H1 (cell line): Measurements from ENCODE around the gene SPATA31E1. TPM values are rescaled to one million over a fixed set of nuclear protein-coding genes. Genes with fewer than 3 reads are reported as not detected.
"Not testable (repeated sequence)": the region's sequence is repeated elsewhere in the genome, so short reads cannot be mapped to it uniquely, and the experiment has no call there.

ENCODE experiments used
- CTCF ChIA-PET: fragments of 300-600 bp; sonication (Branson Sonifier 250); formaldehyde crosslinking; loops from one replicate; lab custom pipeline; 2021; ENCODE audit not compliant: partially characterized antibody; lab: Charles Lee
- POLR2A ChIA-PET: fragments of 300-600 bp; sonication (Branson Sonifier 250); formaldehyde crosslinking; loops from one replicate; lab custom pipeline; 2021; ENCODE audit warnings: inconsistent platforms; ENCODE audit not compliant: partially characterized antibody; lab: Charles Lee
- DNase-seq, 2 experiments: peaks; one replicate each; pipeline versions ENCODE4 v3.0.0 to v3.0.0-alpha.2; 2010 to 2022; ENCODE audit warnings: low spot score in 2 of 2, low read depth in 1 of 2, mixed read lengths in 1 of 2
- FAIRE-seq: peaks from 2 replicates; lab custom pipeline; 2011; peaks lifted over from hg19 to GRCh38; lab: Jason Lieb, UNC
- H2AFZ ChIP-seq: 2 replicates; pipeline ENCODE4 v1.8.1; 2012; ENCODE audit warnings: low read length, inconsistent platforms
- H2AK5ac ChIP-seq: 2 replicates; pipeline ENCODE4 v1.6.1; 2013; ENCODE audit warnings: low read depth, low read length
- H2BK120ac ChIP-seq: replicated peaks from 2 replicates; pipeline ENCODE3; 2013; ENCODE audit warnings: low read depth, low read length, inconsistent platforms
- H2BK12ac ChIP-seq: 2 replicates; pipeline ENCODE4 v1.6.1; 2013; ENCODE audit warnings: low read depth, low read length
- H2BK15ac ChIP-seq: 2 replicates; pipeline ENCODE4 v1.6.1; 2013; ENCODE audit warnings: low read length
- H2BK20ac ChIP-seq: 2 replicates; pipeline ENCODE4 v1.6.1; 2013; ENCODE audit warnings: low read length
- H2BK5ac ChIP-seq: 2 replicates; pipeline ENCODE4 v1.6.1; 2013; ENCODE audit warnings: low read depth, low read length
- H3K14ac ChIP-seq: 2 replicates; pipeline ENCODE4 v1.6.1; 2013; ENCODE audit warnings: inconsistent platforms; ENCODE audit not compliant: insufficient read length
- H3K18ac ChIP-seq: 2 replicates; pipeline ENCODE4 v1.6.1; 2013; ENCODE audit warnings: low read length; ENCODE audit errors: extremely low read depth
- H3K23ac ChIP-seq: 2 replicates; pipeline ENCODE4 v1.6.1; 2013; ENCODE audit warnings: inconsistent platforms; ENCODE audit not compliant: insufficient read length
- H3K23me2 ChIP-seq: 2 replicates; pipeline ENCODE4 v1.6.1; 2013; ENCODE audit warnings: low read depth, low read length
- H3K27ac ChIP-seq: 2 replicates; pipeline ENCODE4 v1.6.1; 2011; ENCODE audit warnings: low read depth, low read length, inconsistent platforms
- H3K27me3 ChIP-seq, 4 experiments: replicated peaks in 1 of 4; 1 replicate in 1 of 4; 2 replicates in 3 of 4; pipeline versions ENCODE4 v1.6.1 to v1.8.1; 2011 to 2013; ENCODE audit warnings: low read length in 3 of 4, mild to moderate bottlenecking in 3 of 4, inconsistent platforms in 2 of 4, mixed read lengths in 2 of 4, moderate library complexity in 1 of 4; ENCODE audit not compliant: control insufficient read depth in 3 of 4, insufficient read depth in 3 of 4; ENCODE audit errors: extremely low read depth in 1 of 4
- H3K36me3 ChIP-seq, 4 experiments: 2 replicates each; pipeline versions ENCODE4 v1.6.1 to v1.8.1; 2011 to 2013; ENCODE audit warnings: mild to moderate bottlenecking in 4 of 4, low read length in 3 of 4, moderate library complexity in 2 of 4, control low read depth in 1 of 4, inconsistent platforms in 1 of 4; ENCODE audit not compliant: insufficient read depth in 4 of 4, control insufficient read depth in 2 of 4
- H3K4ac ChIP-seq: replicated peaks from 2 replicates; pipeline ENCODE3; 2013; ENCODE audit warnings: low read length, low read depth, mixed read lengths, inconsistent platforms; ENCODE audit not compliant: insufficient read length
- H3K4me1 ChIP-seq, 4 experiments: replicated peaks in 1 of 4; 1 replicate in 1 of 4; 2 replicates in 3 of 4; pipeline versions ENCODE4 v1.6.1 to v1.8.1; 2011 to 2013; ENCODE audit warnings: low read length in 3 of 4, inconsistent platforms in 2 of 4, mixed read lengths in 1 of 4; ENCODE audit not compliant: insufficient read depth in 4 of 4, control insufficient read depth in 3 of 4
- H3K4me2 ChIP-seq, 2 experiments: 2 replicates each; pipeline versions ENCODE4 v1.6.1 to v1.8.1; 2011 to 2013; ENCODE audit warnings: low read depth in 2 of 2, low read length in 2 of 2, control low read depth in 1 of 2, inconsistent platforms in 1 of 2, mild to moderate bottlenecking in 1 of 2; ENCODE audit not compliant: insufficient read depth in 1 of 2
- H3K4me3 ChIP-seq, 4 experiments: fragments of 200-600, 300-600 bp in 1 of 4; sonication (generic), shearing (Covaris generic), sonication (Bioruptor Twin) in 1 of 4; 2 replicates each; pipeline versions ENCODE4 v1.5.1 to v1.8.1; 2011 to 2016; ENCODE audit warnings: low read length in 4 of 4, low read depth in 3 of 4, control low read depth in 2 of 4, inconsistent platforms in 2 of 4, mild to moderate bottlenecking in 2 of 4, mixed read lengths in 1 of 4, moderate library complexity in 1 of 4; ENCODE audit not compliant: insufficient read depth in 2 of 4; ENCODE audit errors: extremely low read depth in 1 of 4
- H3K56ac ChIP-seq: replicated peaks from 2 replicates; pipeline ENCODE3; 2013; ENCODE audit warnings: low read depth, mild to moderate bottlenecking, mixed read lengths, low read length, inconsistent platforms; ENCODE audit not compliant: insufficient read length
- H3K79me1 ChIP-seq: 2 replicates; pipeline ENCODE4 v1.6.1; 2013; ENCODE audit warnings: low read depth, low read length, control low read depth
- H3K79me2 ChIP-seq, 2 experiments: 2 replicates each; pipeline versions ENCODE4 v1.6.1 to v1.8.1; 2012 to 2013; ENCODE audit warnings: low read length in 2 of 2, mild to moderate bottlenecking in 2 of 2, inconsistent platforms in 1 of 2; ENCODE audit not compliant: insufficient read depth in 2 of 2, control insufficient read depth in 1 of 2
- H3K9ac ChIP-seq, 4 experiments: replicated peaks in 1 of 4; 1 replicate in 1 of 4; 2 replicates in 3 of 4; pipeline versions ENCODE4 v1.6.1 to v1.8.1; 2011 to 2013; ENCODE audit warnings: low read depth in 3 of 4, low read length in 3 of 4, control low read depth in 2 of 4, mild to moderate bottlenecking in 2 of 4, moderate library complexity in 2 of 4, inconsistent platforms in 1 of 4; ENCODE audit errors: extremely low read depth in 1 of 4
- H3K9me3 ChIP-seq, 2 experiments: 2 replicates each; pipeline versions ENCODE4 v1.6.1 to v1.8.1; 2012 to 2013; ENCODE audit warnings: mild to moderate bottlenecking in 2 of 2, moderate library complexity in 2 of 2, control low read depth in 1 of 2, inconsistent platforms in 1 of 2, low read depth in 1 of 2, low read length in 1 of 2, mixed read lengths in 1 of 2; ENCODE audit not compliant: insufficient read depth in 2 of 2
- H4K20me1 ChIP-seq, 2 experiments: replicated peaks in 1 of 2; 2 replicates each; pipeline versions ENCODE3 to v1.8.1; 2011 to 2013; ENCODE audit warnings: inconsistent platforms in 2 of 2, low read length in 2 of 2, mild to moderate bottlenecking in 1 of 2; ENCODE audit not compliant: insufficient read depth in 2 of 2, control insufficient read depth in 1 of 2
- H4K5ac ChIP-seq: 2 replicates; pipeline ENCODE4 v1.6.1; 2013; ENCODE audit warnings: low read length, low read depth, mixed read lengths, inconsistent platforms; ENCODE audit not compliant: insufficient read length
- H4K8ac ChIP-seq: 2 replicates; pipeline ENCODE4 v1.8.0; 2013; ENCODE audit warnings: mild to moderate bottlenecking, moderate library complexity, low read length, inconsistent platforms; ENCODE audit not compliant: insufficient read depth; ENCODE audit errors: extremely low read depth
- H4K91ac ChIP-seq: replicated peaks from 2 replicates; pipeline ENCODE3; 2013; ENCODE audit warnings: low read length, mixed read lengths, inconsistent platforms; ENCODE audit not compliant: insufficient read length
- WGBS, 2 experiments: shearing (Covaris generic) in 1 of 2; methylation state at CpG; one replicate each; pipeline versions ENCODE4 v1.1.6 to v1.1.7; 2013 to 2015; ENCODE audit warnings: low lambda C conversion rate in 2 of 2, mixed read lengths in 2 of 2, inconsistent platforms in 1 of 2, low coverage in 1 of 2, missing lambda C conversion rate in 1 of 2; ENCODE audit not compliant: insufficient replicate concordance in 2 of 2, insufficient coverage in 1 of 2, insufficient read length in 1 of 2; ENCODE audit errors: extremely low coverage in 1 of 2, missing lambda C conversion rate in 1 of 2; 5-methylcytosine and 5-hydroxymethylcytosine counted together
- polyA plus RNA-seq, 7 experiments: library from polyadenylated mRNA; depleted of rRNA in 3 of 7; stranded (reverse) in 5 of 7; unstranded in 2 of 7; fragments of >200 nt in 5 of 7; fragments of 200-250 nt in 2 of 7; gene quantifications; 1 replicate in 5 of 7; 2 replicates in 1 of 7; 4 replicates in 1 of 7; pipeline versions ENCODE4 v1.2.1 to v1.2.3, GENCODE V29; 2011 to 2013; ENCODE audit warnings: missing spikeins in 2 of 7, mixed read lengths in 2 of 7
- total RNA-seq: library from RNA; stranded (reverse); fragmentation: NEBNext Ultra II Directional; extraction: Animal tissue kit (Norgen Biotek cat#: 25700); gene quantifications from 2 replicates; pipeline ENCODE4 v1.2.1, GENCODE V29; 2021

Gene SPATA31E1
- total and polyA plus RNA-seq, 2 of the 8 experiments (the other 6 are each of a cell fraction or from before 2014, with no cell fraction given): 0.05 to 0.09 TPM

DNA sequence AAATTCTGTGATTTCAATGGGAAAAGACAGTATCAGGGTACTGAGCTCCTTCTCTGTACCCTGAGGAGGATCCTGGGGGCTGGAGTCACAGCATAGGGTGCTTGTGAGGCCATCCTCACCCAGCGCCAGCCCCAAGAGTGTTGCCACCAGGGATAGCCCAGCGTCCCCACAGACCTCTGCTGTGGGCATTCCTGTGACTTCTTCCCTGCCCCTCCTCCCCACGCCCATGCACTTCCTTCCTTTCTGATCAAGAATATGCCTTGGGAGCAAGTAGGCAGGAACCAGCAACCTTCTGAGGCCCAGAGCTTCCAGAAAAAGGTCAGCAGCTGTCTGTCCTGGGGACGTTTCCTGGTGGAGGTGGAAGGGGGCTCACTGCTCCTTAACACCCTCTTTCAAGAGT, 31.5 kb upstream of the SPATA31E1 start:
- H4K5ac ChIP-seq, POLR2A ChIA-PET, H3K79me1 ChIP-seq, FAIRE-seq, H3K14ac ChIP-seq, H3K36me3 ChIP-seq, H2AFZ ChIP-seq, H3K9ac ChIP-seq, H3K79me2 ChIP-seq, H4K8ac ChIP-seq, H2BK120ac ChIP-seq, H3K27ac ChIP-seq, H3K23ac ChIP-seq, H3K4me2 ChIP-seq, H3K4ac ChIP-seq, H4K20me1 ChIP-seq, H2BK15ac ChIP-seq, H2BK12ac ChIP-seq, H4K91ac ChIP-seq, H3K23me2 ChIP-seq, H3K4me3 ChIP-seq, H2BK5ac ChIP-seq, H2BK20ac ChIP-seq, H3K18ac ChIP-seq, H3K56ac ChIP-seq, DNase-seq, H3K9me3 ChIP-seq, H3K27me3 ChIP-seq, H2AK5ac ChIP-seq, H3K4me1 ChIP-seq: not testable (repeated sequence)
- WGBS, 2 experiments: 89% methylated on average over 4 of the region's 4 CpGs; no CpG with 5 or more reads in 1 of the 2 experiments
- CTCF ChIA-PET: interaction anchor here (1.8 kb wide), 1 partner anchor 167 kb away, joined by 7 read pairs; no protein-coding TSS in a partner anchor
